ENCODE measurements around the gene KDM4D.

KDM4D gene

GRCh38 chr11:94956963-94957362 lies 16.5 kb upstream of the KDM4D start:
- no peak for DNase-seq (ENCODE audit: extremely low spot score)
- ChIA-PET POLR2A (no interaction called here), CTCF (interaction anchor here (1.0 to 1.4 kb wide), 2 partner anchors 12 to 16 kb away, joined by 3 read pairs; partner anchors contain the start of genes CWC15 and KDM4D)
- no peak for TF ChIP-seq CTCF (IDR thresholded peaks at IDR 0.05; ENCODE audit: control extremely low read depth, extremely low read depth, low read depth, missing control alignments)

- POLR2A ChIA-PET: no interaction called here
- TF ChIP-seq CTCF (IDR thresholded peaks at IDR 0.05; ENCODE audit: control extremely low read depth, extremely low read depth, low read depth, missing control alignments): no peak
- DNase-seq (ENCODE audit: extremely low spot score): no peak
- CTCF ChIA-PET: interaction anchor here (1.4 kb wide), 1 partner anchor 15 kb away, joined by 3 read pairs; the partner anchor contains the start of genes CWC15 and KDM4D
Observed at GRCh38 chr11:94958121-94958696, 15.3 kb upstream of the KDM4D start.

GRCh38 chr11:94959179-94959578 lies 14.3 kb upstream of the KDM4D start:
- CTCF ChIA-PET: interaction anchor here (3.7 kb wide), 1 partner anchor 14 kb away, joined by 13 read pairs; the partner anchor contains the start of genes CWC15 and KDM4D
- no peak for TF ChIP-seq CTCF (IDR thresholded peaks at IDR 0.05; ENCODE audit: control extremely low read depth, extremely low read depth, low read depth, missing control alignments)
- POLR2A ChIA-PET: no interaction called here
- no peak for DNase-seq (ENCODE audit: extremely low spot score)

GRCh38 chr11:94960488-94960887 lies 13.0 kb upstream of the KDM4D start:
- no peak for DNase-seq (ENCODE audit: extremely low spot score)
- ChIA-PET CTCF (interaction anchor here (1.5 to 3.7 kb wide), 4 partner anchors 13 to 132 kb away, joined by 3 to 13 read pairs (median 6); partner anchors contain the start of genes CWC15 and KDM4D), POLR2A (no interaction called here)
- no peak for TF ChIP-seq CTCF (IDR thresholded peaks at IDR 0.05; ENCODE audit: control extremely low read depth, extremely low read depth, low read depth, missing control alignments)

GRCh38 chr11:94961255-94961654 lies 12.3 kb upstream of the KDM4D start:
- TF ChIP-seq CTCF (IDR thresholded peaks at IDR 0.05; ENCODE audit: control extremely low read depth, extremely low read depth, low read depth, missing control alignments): no peak
- POLR2A ChIA-PET: no interaction called here
- CTCF ChIA-PET: interaction anchor here (1.0 to 3.7 kb wide), 6 partner anchors 12 to 132 kb away, joined by 3 to 13 read pairs (median 3); partner anchors contain the start of genes CWC15, KDM4D and SRSF8
- DNase-seq (ENCODE audit: extremely low spot score): no peak

- ChIA-PET POLR2A (no interaction called here), CTCF (interaction anchor here (0.7 to 1.8 kb wide), 3 partner anchors 8 to 102 kb away, joined by 3 to 6 read pairs (median 3); partner anchors contain the start of genes CWC15, KDM4D and SRSF8)
- no peak for DNase-seq (ENCODE audit: extremely low spot score)
- no peak for TF ChIP-seq CTCF (IDR thresholded peaks at IDR 0.05; ENCODE audit: control extremely low read depth, extremely low read depth, low read depth, missing control alignments)
Observed at GRCh38 chr11:94964934-94965333, 8.6 kb upstream of the KDM4D start.

All from GM10248 (cell line).